PC-9 (cell line): Measurements from ENCODE around the gene TMEFF2. TPM values are rescaled to one million over a fixed set of nuclear protein-coding genes. Genes with fewer than 3 reads are reported as not detected.

Source experiments
- BruUV-seq: library from RNA; stranded (reverse); fragments of 400-500 nt; replicated peaks from 2 replicates; lab custom pipeline; 2021; lab: Mats Ljungman, UMichigan
- CTCF ChIA-PET: fragments of 300-600 bp; sonication (Branson Sonifier 250); formaldehyde crosslinking; loops from one replicate; lab custom pipeline; 2022; ENCODE audit warnings: antibody characterized with exemption; lab: Charles Lee
- POLR2A ChIA-PET: fragments of 300-600 bp; sonication (Branson Sonifier 250); formaldehyde crosslinking; loops from one replicate; lab custom pipeline; 2022; ENCODE audit warnings: antibody characterized with exemption; ENCODE audit not compliant: unreplicated experiment; lab: Charles Lee
- DNase-seq, 2 experiments: peaks; one replicate each; pipeline versions ENCODE4 v3.0.0 to v3.0.0-alpha.2; 2015 to 2022; ENCODE audit warnings: mixed read lengths in 1 of 2
- H2AFZ ChIP-seq: fragments of 200-600 bp; sonication (generic); 2 replicates; pipeline ENCODE4 v1.8.1; 2017; ENCODE audit warnings: antibody characterized with exemption
- H3F3A ChIP-seq: fragments of 200-600 bp; sonication (generic); 2 replicates; pipeline ENCODE4 v1.8.1; 2017; ENCODE audit warnings: antibody characterized with exemption, mild to moderate bottlenecking, low read depth; ENCODE audit not compliant: insufficient read depth
- H3K27ac ChIP-seq: fragments of 200-600 bp; sonication (generic); 2 replicates; pipeline ENCODE4 v1.6.1; 2016; ENCODE audit warnings: mixed run types
- H3K27me3 ChIP-seq: fragments of 200-600 bp; sonication (generic); 2 replicates; pipeline ENCODE4 v1.6.1; 2016; ENCODE audit warnings: low read depth, mixed run types; ENCODE audit not compliant: insufficient read depth
- H3K36me3 ChIP-seq: fragments of 200-600 bp; sonication (generic); 2 replicates; pipeline ENCODE4 v1.6.1; 2016; ENCODE audit warnings: low read depth, mixed run types
- H3K4me1 ChIP-seq: fragments of 200-600 bp; sonication (generic); replicated peaks from 2 replicates; pipeline ENCODE4 v1.6.1; 2016; ENCODE audit warnings: mixed run types; ENCODE audit not compliant: insufficient read depth
- H3K4me2 ChIP-seq: fragments of 200-600 bp; sonication (generic); 2 replicates; pipeline ENCODE4 v1.6.1; 2017; ENCODE audit warnings: mixed run types
- H3K4me3 ChIP-seq: fragments of 200-600 bp; sonication (generic); 2 replicates; pipeline ENCODE4 v1.6.1; 2016; ENCODE audit warnings: mixed run types
- H3K79me2 ChIP-seq: fragments of 200-600 bp; sonication (generic); 2 replicates; pipeline ENCODE4 v1.6.1; 2017; ENCODE audit warnings: low read depth, mixed run types
- H3K9me2 ChIP-seq: fragments of 200-600 bp; sonication (generic); 2 replicates; pipeline ENCODE4 v1.8.1; 2017; ENCODE audit warnings: mild to moderate bottlenecking; ENCODE audit not compliant: insufficient read depth
- H3K9me3 ChIP-seq: fragments of 200-600 bp; sonication (generic); 2 replicates; pipeline ENCODE4 v1.8.1; 2016; ENCODE audit warnings: low read depth; ENCODE audit not compliant: insufficient read depth
- H4K20me1 ChIP-seq: fragments of 200-600 bp; sonication (generic); 2 replicates; pipeline ENCODE4 v1.8.1; 2017; ENCODE audit not compliant: insufficient read depth
- EZH2 ChIP-seq: fragments of 200-600 bp; sonication (generic); IDR thresholded peaks from 2 replicates; pipeline ENCODE4 v1.8.0; 2017; ENCODE audit warnings: antibody characterized with exemption, low read depth
- intact Hi-C: fragments of 100-400 bp; cut with micrococcal nuclease; formaldehyde crosslinking; loops from one replicate; pipeline ENCODE4 v1.10.0; 2022; ENCODE audit not compliant: unreplicated experiment
- total RNA-seq: library from RNA; stranded (reverse); gene quantifications from 2 replicates; pipeline ENCODE4 v1.2.3, GENCODE V29; 2021
- TF ChIP-seq, protein P1 (sequence below): fragments of 200-600 bp; sonication (generic); conservative IDR thresholded peaks from 2 replicates; pipeline ENCODE4 v1.6.1; 2017; ENCODE audit warnings: mixed run types, antibody characterized with exemption, mild to moderate bottlenecking, moderate library complexity

TMEFF2 gene
- total RNA-seq, 1 experiment from 2014 or later = not detected

DNA sequence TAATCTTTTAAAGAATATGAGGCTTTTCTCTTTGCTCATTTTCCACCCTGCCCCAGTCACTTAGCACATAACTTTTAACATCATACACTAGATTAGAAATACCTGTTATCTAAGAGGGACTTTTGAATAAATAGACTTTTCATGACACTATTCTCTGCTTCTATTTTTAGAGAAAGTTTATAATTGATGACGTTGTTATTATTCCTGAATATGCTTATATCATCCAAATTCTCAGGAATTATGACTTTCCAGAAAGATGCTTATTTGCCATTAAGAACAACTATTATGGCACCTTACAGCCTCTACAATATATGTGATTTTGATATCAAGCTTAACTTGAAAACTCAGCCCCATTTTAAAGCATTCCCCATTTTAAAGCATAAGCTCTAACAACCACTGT is 11.4 kb downstream of the TMEFF2 start:
- Histone ChIP-seq H3K79me2 (no peaks in the 10 kb centered on the region), H2AFZ (no peak overlapping the region), H3K36me3 (no peaks in the 10 kb centered on the region), H3F3A (no peaks in the 10 kb centered on the region), H4K20me1 (no peaks in the 10 kb centered on the region), H3K4me3 (no peak overlapping the region), H3K27me3 (no peaks in the 10 kb centered on the region), H3K9me3 (no peaks in the 10 kb centered on the region), H3K27ac (no peak overlapping the region), H3K9me2 (no peaks in the 10 kb centered on the region), H3K4me1 (no peaks in the 10 kb centered on the region), H3K4me2 (no peak overlapping the region)
- DNase-seq = no peak
- no peak for TF ChIP-seq EZH2
- TF ChIP-seq, protein P1, sequence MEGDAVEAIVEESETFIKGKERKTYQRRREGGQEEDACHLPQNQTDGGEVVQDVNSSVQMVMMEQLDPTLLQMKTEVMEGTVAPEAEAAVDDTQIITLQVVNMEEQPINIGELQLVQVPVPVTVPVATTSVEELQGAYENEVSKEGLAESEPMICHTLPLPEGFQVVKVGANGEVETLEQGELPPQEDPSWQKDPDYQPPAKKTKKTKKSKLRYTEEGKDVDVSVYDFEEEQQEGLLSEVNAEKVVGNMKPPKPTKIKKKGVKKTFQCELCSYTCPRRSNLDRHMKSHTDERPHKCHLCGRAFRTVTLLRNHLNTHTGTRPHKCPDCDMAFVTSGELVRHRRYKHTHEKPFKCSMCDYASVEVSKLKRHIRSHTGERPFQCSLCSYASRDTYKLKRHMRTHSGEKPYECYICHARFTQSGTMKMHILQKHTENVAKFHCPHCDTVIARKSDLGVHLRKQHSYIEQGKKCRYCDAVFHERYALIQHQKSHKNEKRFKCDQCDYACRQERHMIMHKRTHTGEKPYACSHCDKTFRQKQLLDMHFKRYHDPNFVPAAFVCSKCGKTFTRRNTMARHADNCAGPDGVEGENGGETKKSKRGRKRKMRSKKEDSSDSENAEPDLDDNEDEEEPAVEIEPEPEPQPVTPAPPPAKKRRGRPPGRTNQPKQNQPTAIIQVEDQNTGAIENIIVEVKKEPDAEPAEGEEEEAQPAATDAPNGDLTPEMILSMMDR = no peak
- CTCF ChIA-PET = no interaction called here
- POLR2A ChIA-PET = no interaction called here
- BruUV-seq = no TSS peak
- intact Hi-C loops = no loop called here

- Histone ChIP-seq H3K9me3 (no peaks in the 10 kb centered on the region; the same call in 1 of the 2 replicates), H3K4me3 (no peak overlapping the region), H3K9me2 (no peaks in the 10 kb centered on the region), H3F3A (no peaks in the 10 kb centered on the region), H3K36me3 (no peaks in the 10 kb centered on the region), H3K4me2 (no peak overlapping the region), H3K4me1 (no peaks in the 10 kb centered on the region), H4K20me1 (no peaks in the 10 kb centered on the region), H3K79me2 (no peaks in the 10 kb centered on the region), H3K27me3 (no peaks in the 10 kb centered on the region), H2AFZ (no peak overlapping the region), H3K27ac (no peak overlapping the region)
- no peak for DNase-seq
- BruUV-seq = no TSS peak
- POLR2A ChIA-PET = no interaction called here
- intact Hi-C loops = loop anchor here (10.0 kb wide), 1 partner anchor 472 kb away; no protein-coding TSS in a partner anchor
- CTCF ChIA-PET = no interaction called here
- no peak for TF ChIP-seq EZH2
- TF ChIP-seq, protein P1 = no peak
Measured at GRCh38 chr2:192166946-192167345, 27.8 kb downstream of the TMEFF2 start.

GRCh38 chr2:192165842-192166241 is 28.9 kb downstream of the TMEFF2 start:
- H3K9me3 ChIP-seq = no peaks in the 10 kb centered on the region; the same call in 1 of the 2 replicates
- POLR2A ChIA-PET = no interaction called here
- no peaks in the 10 kb centered on the region for H3K79me2 ChIP-seq
- no peak overlapping the region for H2AFZ ChIP-seq
- intact Hi-C loops = loop anchor here (10.0 kb wide), 1 partner anchor 471 kb away; no protein-coding TSS in a partner anchor
- H3K4me1 ChIP-seq = no peaks in the 10 kb centered on the region
- no peaks in the 10 kb centered on the region for H3K36me3 ChIP-seq
- BruUV-seq = no TSS peak
- TF ChIP-seq, protein P1 = no peak
- TF ChIP-seq EZH2 = no peak
- no peak overlapping the region for H3K4me2 ChIP-seq
- CTCF ChIA-PET = no interaction called here
- H3K27ac ChIP-seq = no peak overlapping the region
- H3K4me3 ChIP-seq = no peak overlapping the region
- H3K9me2 ChIP-seq = no peaks in the 10 kb centered on the region
- DNase-seq = no peak
- H3F3A ChIP-seq = no peaks in the 10 kb centered on the region
- H4K20me1 ChIP-seq = no peaks in the 10 kb centered on the region
- no peaks in the 10 kb centered on the region for H3K27me3 ChIP-seq
